ENCODE measurements around the gene GID8. TPM values are rescaled to one million over a fixed set of nuclear protein-coding genes. Genes with fewer than 3 reads are reported as not detected.

GID8 gene
- total and polyA plus RNA-seq, 4 donors = 8.9 to 23.7 (median 18.5) TPM

DNA sequence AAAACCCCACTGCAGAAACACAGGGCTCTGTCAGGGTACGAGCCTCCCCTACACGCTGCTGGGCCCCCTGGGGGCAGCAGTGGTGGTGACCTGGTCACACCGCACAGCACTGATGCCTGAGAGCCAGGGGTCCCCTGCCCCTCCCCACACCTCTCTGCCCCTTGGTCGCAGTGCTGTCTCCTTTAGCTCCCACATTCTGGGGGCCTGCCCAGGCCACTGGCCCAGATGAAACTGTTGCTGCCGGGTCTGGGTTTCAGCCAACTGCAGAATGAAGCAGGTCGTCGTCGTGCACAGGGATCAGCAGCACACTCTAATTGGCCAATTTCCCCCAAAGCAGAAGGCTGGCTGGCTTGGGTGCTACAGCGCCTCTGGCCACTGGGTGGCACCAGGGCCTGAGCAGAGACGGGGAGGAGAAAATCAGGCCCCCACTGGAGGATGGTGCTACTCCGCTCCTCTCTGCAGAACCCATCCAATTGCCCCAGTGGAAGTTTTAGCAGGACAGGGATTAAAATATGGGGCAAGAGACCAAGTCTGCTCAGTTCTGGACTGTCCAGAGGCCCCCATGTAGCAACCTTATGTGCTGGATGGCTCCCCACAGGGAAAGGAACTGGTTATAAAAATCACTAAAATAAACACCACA is 37.8 kb upstream of the GID8 start:
- intact Hi-C loops (cut with DNase I) = loop anchor here in 1 of 2 donors (5.0 kb wide), 1 partner anchor 37 kb away; the partner anchor contains the start of gene GID8

DNA sequence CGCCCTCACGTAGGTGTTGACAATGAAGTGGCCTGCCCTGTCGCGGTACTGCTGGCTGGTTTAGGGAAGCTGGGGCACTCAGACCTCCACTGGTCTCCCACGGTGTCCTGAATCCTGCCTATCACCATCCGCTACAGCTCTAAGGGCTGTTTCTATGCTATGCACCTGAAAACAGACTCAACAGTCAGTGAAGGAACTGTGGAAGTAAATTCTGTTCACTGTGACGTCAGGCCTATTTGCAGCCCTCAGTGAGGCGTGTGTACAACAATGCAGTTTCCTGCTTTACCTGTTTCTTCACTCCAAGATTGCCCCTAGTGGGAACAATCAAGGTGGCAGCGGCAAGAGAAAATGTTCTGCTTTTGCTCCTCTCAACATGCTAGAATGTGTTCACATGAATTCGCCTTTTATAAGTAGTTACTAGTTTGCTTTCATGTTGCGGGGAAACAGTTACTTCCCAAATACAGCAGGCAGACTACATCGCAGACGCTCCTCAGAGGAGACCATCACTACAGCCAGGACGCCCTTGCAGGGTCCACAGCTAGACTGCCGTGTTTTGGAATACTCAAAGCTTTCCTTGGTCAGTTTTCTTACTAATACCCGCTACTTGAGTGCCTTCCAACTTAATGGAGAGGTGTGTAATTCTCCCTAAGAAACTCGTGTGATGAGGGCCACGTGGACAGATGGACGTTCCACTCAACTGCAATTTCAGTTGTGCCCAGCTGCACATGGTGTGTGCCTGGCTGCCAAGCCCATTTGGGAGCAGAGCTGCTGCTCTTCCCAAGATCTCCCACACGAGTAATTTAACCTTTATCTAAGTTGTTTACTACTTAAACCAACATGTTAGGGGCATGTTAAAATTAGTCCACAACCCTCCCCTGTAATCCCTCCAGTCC is 37.0 kb upstream of the GID8 start:
- peak; percentile 11 for ATAC-seq (ENCODE audit: low FRiP score)
- no peak overlapping the region for H3K4me3 ChIP-seq (ENCODE audit: low read length in 2 of 2)
- WGBS, 2 donors = 52% methylated on average over 20 of the region's 20 CpGs
- peak in 1 of 2 donors; percentile 52 for DNase-seq
- intact Hi-C loops (cut with DNase I) = loop anchor here in 1 of 2 donors (5.0 kb wide), 1 partner anchor 36 kb away; the partner anchor contains the start of gene GID8
- H3K9me3 ChIP-seq (ENCODE audit: control insufficient read depth, low read length) = no peaks in the 10 kb centered on the region
- H3K27ac ChIP-seq (ENCODE audit: low read depth in 1 of 2, low read length in 2 of 2) = no peak overlapping the region
- H3K36me3 ChIP-seq (ENCODE audit: control insufficient read depth in 1 of 2, insufficient read depth in 2 of 2, low read length in 1 of 2) = peaks cover 0 to 9% of the 10 kb centered on the region in 2 donors
- no peaks in the 10 kb centered on the region for H3K4me1 ChIP-seq (ENCODE audit: control insufficient read depth in 1 of 2, insufficient read depth in 2 of 2, low read length in 2 of 2)
- no peaks in the 10 kb centered on the region for H3K27me3 ChIP-seq (ENCODE audit: control insufficient read depth in 1 of 2, insufficient read depth in 2 of 2, low read length in 1 of 2)

More for the DNA sequence above, 37.8 kb upstream of the GID8 start:
- ATAC-seq (ENCODE audit: low FRiP score) (peak; percentile 93), DNase-seq (peak; percentile 80 to 87)
- Histone ChIP-seq H3K9me3 (ENCODE audit: control insufficient read depth, low read length) (no peaks in the 10 kb centered on the region), H3K4me3 (ENCODE audit: low read length in 2 of 2) (no peak overlapping the region), H3K27me3 (ENCODE audit: control insufficient read depth in 1 of 2, insufficient read depth in 2 of 2, low read length in 1 of 2) (no peaks in the 10 kb centered on the region), H3K27ac (ENCODE audit: low read depth in 1 of 2, low read length in 2 of 2) (no peak overlapping the region), H3K36me3 (ENCODE audit: control insufficient read depth in 1 of 2, insufficient read depth in 2 of 2, low read length in 1 of 2) (peaks cover 0 to 7% of the 10 kb centered on the region in 2 donors), H3K4me1 (ENCODE audit: control insufficient read depth in 1 of 2, insufficient read depth in 2 of 2, low read length in 2 of 2) (no peaks in the 10 kb centered on the region)
- 1 to 2% methylated on average over 11 of the region's 11 CpGs for WGBS, 2 donors

DNA sequence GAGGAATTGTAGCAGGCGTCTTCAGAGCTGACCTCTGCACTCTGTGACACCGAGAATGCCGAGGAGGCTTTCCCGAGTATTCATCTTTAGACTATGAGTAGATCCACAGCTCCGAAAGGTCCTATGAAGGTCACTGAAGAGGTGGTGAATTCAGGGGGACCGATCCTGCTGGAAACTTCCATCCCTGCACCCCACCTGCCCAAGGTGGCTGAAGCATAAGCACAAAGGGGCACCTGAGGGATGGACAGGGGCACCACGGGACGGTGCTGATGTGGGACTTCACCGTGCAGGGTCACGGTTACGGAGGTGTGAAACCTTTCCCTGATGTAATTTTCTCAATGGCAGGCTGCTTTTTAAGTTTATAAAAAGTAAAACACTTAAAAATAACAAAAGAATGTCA is 36.1 kb upstream of the GID8 start:
- no peaks in the 10 kb centered on the region for H3K9me3 ChIP-seq (ENCODE audit: control insufficient read depth, low read length)
- peak in 1 of 2 donors; percentile 51 for DNase-seq
- no peak overlapping the region for H3K27ac ChIP-seq (ENCODE audit: low read depth in 1 of 2, low read length in 2 of 2)
- H3K27me3 ChIP-seq (ENCODE audit: control insufficient read depth in 1 of 2, insufficient read depth in 2 of 2, low read length in 1 of 2) = no peaks in the 10 kb centered on the region
- H3K4me1 ChIP-seq (ENCODE audit: control insufficient read depth in 1 of 2, insufficient read depth in 2 of 2, low read length in 2 of 2) = no peaks in the 10 kb centered on the region
- intact Hi-C loops (cut with DNase I) = loop anchor here in 1 of 2 donors (5.0 kb wide), 1 partner anchor 35 kb away; the partner anchor contains the start of gene GID8
- H3K4me3 ChIP-seq (ENCODE audit: low read length in 2 of 2) = no peak overlapping the region
- ATAC-seq (ENCODE audit: low FRiP score) = no peak
- peaks cover 0 to 12% of the 10 kb centered on the region in 2 donors for H3K36me3 ChIP-seq (ENCODE audit: control insufficient read depth in 1 of 2, insufficient read depth in 2 of 2, low read length in 1 of 2)
- 88 to 90% methylated on average over 11 of the region's 11 CpGs for WGBS, 2 donors

DNA sequence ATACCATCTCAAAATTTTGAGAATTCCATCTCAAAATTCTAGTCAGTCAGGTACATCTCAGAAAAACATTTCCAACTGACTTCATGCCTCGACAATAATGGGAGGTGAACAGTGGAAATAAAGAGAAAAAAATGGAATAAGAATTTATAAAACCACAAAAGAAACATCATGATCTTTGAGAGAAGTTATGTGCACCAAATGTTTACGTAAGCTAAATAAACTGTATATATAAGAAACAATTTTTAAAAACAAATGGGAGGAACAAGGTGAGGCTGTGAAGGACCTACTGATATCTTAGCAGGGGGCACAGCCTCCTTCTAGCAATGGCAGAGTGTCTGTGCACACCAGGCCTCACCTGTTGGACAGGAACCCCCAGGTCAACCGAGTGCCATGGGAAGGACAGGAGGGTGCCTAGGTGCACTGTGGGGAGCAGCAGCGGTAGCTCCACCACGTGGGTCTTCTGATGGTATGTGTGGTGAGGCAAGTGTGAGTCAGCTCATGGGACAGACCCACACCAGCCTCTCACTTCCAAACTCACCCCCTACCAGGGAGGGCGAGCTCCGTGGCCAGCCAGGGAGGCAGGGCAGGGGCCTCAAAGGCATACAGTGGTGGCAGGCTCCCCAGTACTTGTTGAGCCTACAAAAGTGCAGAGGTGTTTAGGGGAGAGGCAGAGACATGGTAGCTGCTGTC is 34.9 kb upstream of the GID8 start:
- H3K27me3 ChIP-seq (ENCODE audit: control insufficient read depth in 1 of 2, insufficient read depth in 2 of 2, low read length in 1 of 2) = no peaks in the 10 kb centered on the region
- 70 to 71% methylated on average over 7 of the region's 7 CpGs for WGBS, 2 donors
- ATAC-seq (ENCODE audit: low FRiP score) = no peak
- H3K4me1 ChIP-seq (ENCODE audit: control insufficient read depth in 1 of 2, insufficient read depth in 2 of 2, low read length in 2 of 2) = no peaks in the 10 kb centered on the region
- no peak overlapping the region for H3K4me3 ChIP-seq (ENCODE audit: low read length in 2 of 2)
- no peak overlapping the region for H3K27ac ChIP-seq (ENCODE audit: low read depth in 1 of 2, low read length in 2 of 2)
- H3K36me3 ChIP-seq (ENCODE audit: control insufficient read depth in 1 of 2, insufficient read depth in 2 of 2, low read length in 1 of 2) = peaks cover 0 to 16% of the 10 kb centered on the region in 2 donors
- intact Hi-C loops (cut with DNase I) = loop anchor here in 1 of 2 donors (5.0 kb wide), 1 partner anchor 34 kb away; the partner anchor contains the start of gene GID8
- DNase-seq = no peak
- no peaks in the 10 kb centered on the region for H3K9me3 ChIP-seq (ENCODE audit: control insufficient read depth, low read length)

DNA sequence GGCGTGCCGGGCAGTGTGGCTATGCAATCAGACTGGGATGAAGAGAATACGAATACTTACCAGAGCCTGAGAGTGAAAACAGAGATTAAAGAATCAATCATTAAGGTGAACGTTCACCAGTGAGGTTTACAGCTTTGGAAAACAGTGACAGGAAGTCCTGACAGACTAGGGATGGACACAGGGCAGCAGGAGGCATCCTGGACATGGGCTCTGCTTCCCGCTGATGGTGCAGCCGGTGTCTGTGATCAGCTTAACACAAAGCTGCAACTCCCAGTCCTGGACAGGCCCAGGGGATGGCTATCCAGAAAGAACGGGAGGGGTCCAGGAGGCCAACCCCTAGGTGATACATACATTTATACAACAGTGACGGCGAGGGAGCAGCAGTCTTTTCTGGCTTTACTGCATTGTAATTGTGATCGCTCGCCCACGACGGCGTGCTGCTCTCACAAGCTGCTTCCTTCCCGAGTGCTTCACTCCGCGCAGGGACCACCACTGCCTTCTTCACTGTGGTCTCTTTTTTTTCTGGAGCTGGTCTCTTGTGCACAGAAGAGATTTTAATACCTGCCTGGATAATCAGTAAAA is 32.3 kb upstream of the GID8 start:
- no peak for ATAC-seq (ENCODE audit: low FRiP score)
- Histone ChIP-seq H3K4me3 (ENCODE audit: low read length in 2 of 2) (no peak overlapping the region), H3K36me3 (ENCODE audit: control insufficient read depth in 1 of 2, insufficient read depth in 2 of 2, low read length in 1 of 2) (peaks cover 0 to 23% of the 10 kb centered on the region in 2 donors), H3K4me1 (ENCODE audit: control insufficient read depth in 1 of 2, insufficient read depth in 2 of 2, low read length in 2 of 2) (no peaks in the 10 kb centered on the region), H3K27me3 (ENCODE audit: control insufficient read depth in 1 of 2, insufficient read depth in 2 of 2, low read length in 1 of 2) (no peaks in the 10 kb centered on the region), H3K9me3 (ENCODE audit: control insufficient read depth, low read length) (no peaks in the 10 kb centered on the region), H3K27ac (ENCODE audit: low read depth in 1 of 2, low read length in 2 of 2) (no peak overlapping the region)
- WGBS, 2 donors = 89 to 90% methylated on average over 17 of the region's 17 CpGs
- intact Hi-C loops (cut with DNase I) = no loop called here
- peak in 1 of 2 donors; percentile 55 for DNase-seq

DNA sequence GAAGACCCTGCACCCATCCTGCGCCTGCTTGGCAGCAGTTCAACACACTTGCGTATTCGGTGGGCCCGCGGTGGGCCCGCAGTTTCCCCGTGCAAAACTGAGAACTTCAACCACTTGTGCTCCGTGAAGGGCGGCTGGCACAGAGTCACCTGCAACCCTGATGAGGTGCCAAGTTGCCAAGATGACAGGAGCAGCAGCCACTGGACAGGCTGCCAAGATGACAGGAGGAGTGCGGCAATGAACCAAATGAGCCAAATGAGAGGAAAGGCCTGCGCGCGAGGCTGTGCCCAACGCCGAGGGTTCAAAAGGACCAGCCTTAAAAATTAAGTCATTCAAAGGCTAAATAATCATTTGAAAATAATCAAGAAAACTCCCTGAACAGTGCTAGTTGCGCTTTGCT is 31.7 kb upstream of the GID8 start:
- DNase-seq (peak in 1 of 2 donors; percentile 55), ATAC-seq (ENCODE audit: low FRiP score) (no peak)
- 90 to 91% methylated on average over 16 of the region's 16 CpGs for WGBS, 2 donors

DNA sequence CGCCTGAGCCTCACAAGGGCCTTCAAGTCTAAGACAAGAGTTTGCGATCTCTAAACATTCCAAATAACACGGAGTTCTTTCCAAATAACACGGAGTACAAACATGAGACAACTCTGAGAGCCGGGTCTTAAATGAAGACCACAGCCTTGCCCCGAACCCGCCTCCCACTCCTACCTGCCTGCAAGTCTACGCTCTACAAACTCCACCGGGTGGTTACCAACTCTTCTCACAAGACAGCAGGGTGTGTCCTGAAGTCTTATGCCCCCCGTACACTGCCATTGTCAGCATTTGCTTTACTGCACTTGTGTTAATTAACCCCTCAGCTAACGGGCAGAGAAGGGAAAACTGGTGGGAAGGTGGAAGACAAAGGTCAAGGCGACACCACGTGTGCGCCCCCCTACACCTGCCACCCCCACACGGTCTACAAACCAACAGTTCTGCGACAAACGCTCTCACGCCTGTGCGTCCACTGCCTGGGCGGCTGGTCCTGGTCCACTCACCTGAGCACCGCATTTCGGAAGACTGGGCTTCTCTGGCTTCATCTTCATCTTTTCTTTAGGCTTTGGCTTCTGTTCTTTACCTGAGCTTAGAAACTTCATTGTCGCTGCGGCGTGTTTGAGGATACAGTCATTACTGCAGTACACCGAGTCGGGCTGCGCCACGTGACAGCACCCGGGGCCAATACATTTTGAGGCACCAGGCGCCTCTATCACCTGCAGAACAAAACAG is 31.1 kb upstream of the GID8 start:
- Histone ChIP-seq H3K9me3 (ENCODE audit: control insufficient read depth, low read length) (no peaks in the 10 kb centered on the region), H3K27ac (ENCODE audit: low read depth in 1 of 2, low read length in 2 of 2) (no peak overlapping the region), H3K4me1 (ENCODE audit: control insufficient read depth in 1 of 2, insufficient read depth in 2 of 2, low read length in 2 of 2) (no peaks in the 10 kb centered on the region), H3K4me3 (ENCODE audit: low read length in 2 of 2) (no peak overlapping the region), H3K27me3 (ENCODE audit: control insufficient read depth in 1 of 2, insufficient read depth in 2 of 2, low read length in 1 of 2) (no peaks in the 10 kb centered on the region), H3K36me3 (ENCODE audit: control insufficient read depth in 1 of 2, insufficient read depth in 2 of 2, low read length in 1 of 2) (peaks cover 0 to 28% of the 10 kb centered on the region in 2 donors)
- intact Hi-C loops (cut with DNase I) = no loop called here
- ATAC-seq (ENCODE audit: low FRiP score) = no peak
- peak in 1 of 2 donors; percentile 55 for DNase-seq
- WGBS, 2 donors = 89 to 90% methylated on average over 31 of the region's 31 CpGs

More for the DNA sequence above, 31.7 kb upstream of the GID8 start:
- H3K4me3 ChIP-seq (ENCODE audit: low read length in 2 of 2) = no peak overlapping the region
- H3K36me3 ChIP-seq (ENCODE audit: control insufficient read depth in 1 of 2, insufficient read depth in 2 of 2, low read length in 1 of 2) = peaks cover 0 to 28% of the 10 kb centered on the region in 2 donors
- H3K4me1 ChIP-seq (ENCODE audit: control insufficient read depth in 1 of 2, insufficient read depth in 2 of 2, low read length in 2 of 2) = no peaks in the 10 kb centered on the region
- no peaks in the 10 kb centered on the region for H3K27me3 ChIP-seq (ENCODE audit: control insufficient read depth in 1 of 2, insufficient read depth in 2 of 2, low read length in 1 of 2)
- H3K9me3 ChIP-seq (ENCODE audit: control insufficient read depth, low read length) = no peaks in the 10 kb centered on the region
- H3K27ac ChIP-seq (ENCODE audit: low read depth in 1 of 2, low read length in 2 of 2) = no peak overlapping the region
- intact Hi-C loops (cut with DNase I) = no loop called here
